ENCODE results near the gene SCRN2.

SCRN2 gene

DNA sequence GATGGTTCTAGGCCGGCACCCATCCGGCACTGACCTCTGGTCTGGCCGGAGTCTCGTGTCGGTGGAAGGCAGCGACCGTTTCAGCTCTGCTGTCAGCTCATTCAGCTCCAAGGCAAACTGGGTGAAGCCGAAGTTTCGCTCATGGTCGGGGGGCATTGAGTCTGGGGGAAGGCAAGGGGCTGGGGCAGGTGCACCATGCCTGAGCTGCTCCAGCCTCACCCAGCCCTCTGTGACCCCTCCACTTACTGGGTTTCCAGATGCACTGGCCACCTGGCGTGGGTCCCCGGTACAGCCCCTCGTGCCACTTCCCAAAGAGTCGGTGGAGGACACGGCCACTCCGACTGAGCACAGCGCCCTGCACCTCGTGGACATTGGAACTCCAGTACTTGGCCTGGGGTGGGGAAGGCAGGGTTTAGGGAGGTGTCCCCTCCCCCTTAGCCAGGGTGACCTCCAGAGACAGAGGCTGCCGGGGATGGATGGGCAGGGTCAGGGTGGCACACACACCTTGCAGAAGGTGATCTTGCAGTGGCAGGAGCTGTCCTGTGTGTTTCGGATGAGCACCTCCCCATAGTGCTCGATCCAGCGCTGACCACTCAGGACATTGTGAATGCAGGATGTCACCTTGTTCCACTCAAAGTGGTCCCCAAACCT, 32.1 kb downstream of the SCRN2 start:
- TF ChIP-seq ZFX (IDR thresholded peaks at IDR 0.05; ENCODE audit: borderline replicate concordance) = no peak
- TF ChIP-seq, protein P1, sequence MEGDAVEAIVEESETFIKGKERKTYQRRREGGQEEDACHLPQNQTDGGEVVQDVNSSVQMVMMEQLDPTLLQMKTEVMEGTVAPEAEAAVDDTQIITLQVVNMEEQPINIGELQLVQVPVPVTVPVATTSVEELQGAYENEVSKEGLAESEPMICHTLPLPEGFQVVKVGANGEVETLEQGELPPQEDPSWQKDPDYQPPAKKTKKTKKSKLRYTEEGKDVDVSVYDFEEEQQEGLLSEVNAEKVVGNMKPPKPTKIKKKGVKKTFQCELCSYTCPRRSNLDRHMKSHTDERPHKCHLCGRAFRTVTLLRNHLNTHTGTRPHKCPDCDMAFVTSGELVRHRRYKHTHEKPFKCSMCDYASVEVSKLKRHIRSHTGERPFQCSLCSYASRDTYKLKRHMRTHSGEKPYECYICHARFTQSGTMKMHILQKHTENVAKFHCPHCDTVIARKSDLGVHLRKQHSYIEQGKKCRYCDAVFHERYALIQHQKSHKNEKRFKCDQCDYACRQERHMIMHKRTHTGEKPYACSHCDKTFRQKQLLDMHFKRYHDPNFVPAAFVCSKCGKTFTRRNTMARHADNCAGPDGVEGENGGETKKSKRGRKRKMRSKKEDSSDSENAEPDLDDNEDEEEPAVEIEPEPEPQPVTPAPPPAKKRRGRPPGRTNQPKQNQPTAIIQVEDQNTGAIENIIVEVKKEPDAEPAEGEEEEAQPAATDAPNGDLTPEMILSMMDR (IDR thresholded peaks at IDR 0.05) = no peak
- no peak overlapping the region for H3K27ac ChIP-seq

DNA sequence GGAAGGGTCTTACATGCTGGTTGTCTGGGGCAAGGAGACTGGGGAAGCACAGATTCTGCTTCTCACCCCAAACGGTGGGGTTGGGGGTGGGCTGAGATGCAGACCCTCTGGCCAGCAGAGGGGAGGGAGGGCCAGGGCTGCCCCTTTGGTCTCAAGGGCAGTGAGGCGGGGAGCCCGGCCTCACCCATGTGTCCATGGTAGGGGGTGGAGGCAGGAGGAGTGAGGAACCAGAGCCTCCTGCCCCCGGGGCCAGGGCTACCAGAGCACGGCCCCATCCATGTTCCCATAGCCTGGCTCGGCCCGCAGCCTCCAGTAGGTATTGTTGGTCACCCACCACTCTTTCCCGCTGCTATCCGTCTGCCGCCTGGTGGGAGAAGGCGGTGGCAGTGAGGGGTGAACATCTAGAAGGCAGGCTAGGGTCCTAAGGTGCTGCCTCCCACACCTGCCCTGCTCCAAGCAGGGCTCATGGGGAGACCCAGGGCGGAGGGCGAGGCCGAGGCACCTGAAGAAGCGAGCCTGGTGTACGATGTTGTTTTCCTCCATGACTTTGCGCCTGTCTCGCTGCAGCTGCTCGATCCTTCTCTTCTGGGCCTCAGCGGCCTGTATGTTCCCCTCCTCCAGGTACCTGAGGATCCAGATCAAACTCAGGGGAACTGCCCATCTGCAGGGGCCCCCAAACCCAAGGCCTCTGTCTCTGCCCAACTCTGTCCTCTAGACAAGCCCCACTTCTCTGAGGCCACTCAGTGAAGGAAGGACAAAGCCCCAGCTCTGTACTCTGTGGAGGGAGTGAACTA, 32.8 kb downstream of the SCRN2 start:
- TF ChIP-seq ZFX (IDR thresholded peaks at IDR 0.05; ENCODE audit: borderline replicate concordance) = no peak
- TF ChIP-seq, protein P1 (IDR thresholded peaks at IDR 0.05) = no peak
- no peak overlapping the region for H3K27ac ChIP-seq

DNA sequence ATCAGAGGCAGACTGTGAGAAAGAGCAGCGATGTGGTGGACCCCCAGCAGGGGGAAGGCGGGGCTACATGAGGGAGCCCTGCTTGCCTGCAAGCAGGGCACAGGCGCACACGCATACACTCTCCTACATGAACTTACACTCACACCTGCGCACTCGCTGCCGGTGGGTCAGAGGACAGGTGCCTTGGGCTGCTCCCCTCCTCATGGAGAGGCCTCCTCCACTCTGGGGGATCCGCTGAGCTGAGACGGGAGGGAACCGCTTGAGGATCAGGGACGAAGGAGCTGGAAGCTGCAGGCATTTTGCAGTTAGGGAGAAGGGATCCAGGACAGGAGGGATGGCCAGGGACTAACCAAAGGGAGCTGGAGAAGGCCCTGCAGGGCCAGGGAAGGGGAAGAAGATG, 33.7 kb downstream of the SCRN2 start:
- H3K27ac ChIP-seq = no peak overlapping the region
- TF ChIP-seq ZFX (IDR thresholded peaks at IDR 0.05; ENCODE audit: borderline replicate concordance) = no peak
- TF ChIP-seq, protein P1 (IDR thresholded peaks at IDR 0.05) = no peak

DNA sequence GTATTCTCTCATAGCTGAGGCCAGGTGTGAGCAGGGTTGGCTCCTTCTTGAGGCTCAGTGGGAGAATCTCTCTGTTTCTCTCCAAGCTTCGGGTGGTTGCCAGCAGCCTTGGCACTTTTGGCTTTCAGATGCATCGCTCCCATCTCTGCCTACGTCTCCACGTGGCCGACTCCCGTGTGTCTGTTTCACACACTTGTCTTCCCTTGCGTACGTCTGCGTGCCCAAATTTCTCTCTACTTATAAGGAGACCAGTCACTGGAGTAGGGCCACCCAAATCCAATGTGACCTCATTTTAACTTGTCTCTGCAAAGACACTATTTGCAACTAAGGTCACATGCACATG, 34.2 kb downstream of the SCRN2 start:
- no peak overlapping the region for H3K27ac ChIP-seq
- no peak for TF ChIP-seq ZFX (IDR thresholded peaks at IDR 0.05; ENCODE audit: borderline replicate concordance)
- TF ChIP-seq, protein P1 (IDR thresholded peaks at IDR 0.05) = no peak

DNA sequence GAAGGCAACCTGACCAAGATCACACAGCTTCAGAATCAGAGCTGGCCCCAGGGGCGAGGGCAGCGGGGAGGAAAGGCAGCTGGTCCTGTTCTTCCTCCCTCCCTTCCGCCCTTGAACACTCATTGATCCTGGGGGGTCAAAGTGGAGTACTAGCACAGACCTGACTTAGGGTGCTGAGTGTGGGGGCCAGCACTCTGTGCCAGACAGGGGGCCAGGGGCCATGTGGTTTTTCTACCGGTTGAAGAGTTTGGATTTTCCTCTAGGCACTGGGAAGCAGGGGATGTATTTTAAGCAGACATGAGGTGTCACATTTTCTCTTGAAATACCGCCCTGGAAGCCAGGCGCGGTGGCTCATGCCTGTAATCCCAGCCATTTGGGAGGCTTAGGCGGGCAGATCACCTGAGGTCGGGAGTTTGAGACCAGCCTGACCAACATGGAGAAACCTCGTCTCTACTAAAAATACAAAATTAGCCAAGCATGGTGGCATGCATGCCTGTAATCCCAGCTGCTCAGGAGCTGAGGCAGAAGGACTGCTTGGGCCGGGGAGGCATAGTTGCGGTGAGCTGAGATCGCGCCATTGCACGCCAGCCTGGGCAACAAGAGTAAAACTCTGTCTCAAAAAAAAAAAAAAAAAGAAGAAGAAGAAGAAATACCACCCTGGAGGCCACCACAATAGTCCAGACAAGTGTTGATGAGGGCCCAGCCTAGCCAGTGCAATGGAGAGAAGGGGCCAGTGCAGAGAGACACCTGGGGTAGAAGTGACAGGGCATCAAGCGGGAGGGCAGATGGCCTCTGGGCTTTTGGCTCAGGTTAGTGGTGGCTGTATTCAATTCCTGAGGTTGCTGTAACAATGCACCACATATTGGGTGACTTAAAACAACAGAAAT, 34.8 kb downstream of the SCRN2 start:
- TF ChIP-seq ZFX (IDR thresholded peaks at IDR 0.05; ENCODE audit: borderline replicate concordance) = no peak
- TF ChIP-seq, protein P1 (IDR thresholded peaks at IDR 0.05) = no peak
- H3K27ac ChIP-seq = no peak overlapping the region

DNA sequence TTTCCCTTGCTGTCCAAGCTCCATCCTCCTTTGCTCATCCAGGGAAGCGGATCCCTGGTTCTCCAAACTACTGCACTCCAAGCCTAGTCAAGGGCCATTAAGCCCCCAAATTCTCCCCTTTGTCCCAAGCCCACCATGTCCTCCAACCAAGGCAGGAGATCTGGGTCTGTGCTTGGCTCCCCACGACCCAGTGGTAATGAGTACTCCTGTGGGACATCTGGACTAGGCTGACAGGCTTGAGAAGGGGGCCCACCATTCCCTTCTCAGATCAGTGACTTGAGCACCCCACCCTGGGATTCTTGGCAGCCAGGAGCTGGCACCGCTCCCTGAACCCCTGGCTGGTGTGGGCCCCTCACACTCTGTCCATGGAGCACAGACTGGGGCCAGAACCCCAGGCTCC, 36.6 kb downstream of the SCRN2 start:
- TF ChIP-seq ZFX (IDR thresholded peaks at IDR 0.05; ENCODE audit: borderline replicate concordance) = no peak
- TF ChIP-seq, protein P1 (IDR thresholded peaks at IDR 0.05) = no peak
- H3K27ac ChIP-seq = no peak overlapping the region

Measured in 22Rv1 (cell line).